SK-N-MC (cell line): Measurements from ENCODE around the gene EHMT2.
A peak's percentile ranks its signal among the peaks of the same experiment; 100 is the strongest.
"Not testable (repeated sequence)": the region's sequence is repeated elsewhere in the genome, so short reads cannot be mapped to it uniquely, and the experiment has no call there.

Experiments used
- DNase-seq: peaks from one replicate; pipeline ENCODE4 v3.0.0-alpha.2; 2011; ENCODE audit warnings: low read depth, low spot score
- H3K27ac ChIP-seq: fragments of 200-600 bp; sonication (generic); 2 replicates; pipeline ENCODE4 v1.5.1; 2016; ENCODE audit warnings: mixed run types
- H3K36me3 ChIP-seq: fragments of 200-600 bp; sonication (generic); 2 replicates; pipeline ENCODE4 v1.6.1; 2017; ENCODE audit warnings: antibody characterized with exemption, low read length, mixed read lengths; ENCODE audit not compliant: insufficient read depth
- H3K4me3 ChIP-seq: fragments of 200-600 bp; sonication (generic); 2 replicates; pipeline ENCODE4 v1.5.1; 2016
- H3K9ac ChIP-seq: fragments of 200-600 bp; sonication (generic); 2 replicates; pipeline ENCODE4 v1.8.0; 2017; ENCODE audit warnings: mixed run types, mixed read lengths; ENCODE audit not compliant: insufficient read length
- H3K9me3 ChIP-seq: fragments of 200-600 bp; sonication (generic); 2 replicates; pipeline ENCODE4 v1.6.1; 2017; ENCODE audit warnings: low read depth, mild to moderate bottlenecking, antibody characterized with exemption, low read length, moderate library complexity, mixed read lengths
- EZH2 ChIP-seq: fragments of 200-600 bp; sonication (generic); IDR thresholded peaks from one replicate; pipeline ENCODE4 v1.6.1; 2017; ENCODE audit warnings: antibody characterized with exemption
- FOXP2 ChIP-seq: optimal IDR thresholded peaks from 2 replicates; pipeline ENCODE3; 2011; ENCODE audit warnings: mild to moderate bottlenecking, moderate library complexity; ENCODE audit not compliant: insufficient read depth; ENCODE audit errors: extremely low read length, control extremely low read depth
- POLR2AphosphoS5 ChIP-seq: IDR thresholded peaks from 2 replicates; pipeline ENCODE4 v1.6.1; 2012; ENCODE audit warnings: mild to moderate bottlenecking, low read depth, low read length, borderline replicate concordance

The EHMT2 gene

DNA sequence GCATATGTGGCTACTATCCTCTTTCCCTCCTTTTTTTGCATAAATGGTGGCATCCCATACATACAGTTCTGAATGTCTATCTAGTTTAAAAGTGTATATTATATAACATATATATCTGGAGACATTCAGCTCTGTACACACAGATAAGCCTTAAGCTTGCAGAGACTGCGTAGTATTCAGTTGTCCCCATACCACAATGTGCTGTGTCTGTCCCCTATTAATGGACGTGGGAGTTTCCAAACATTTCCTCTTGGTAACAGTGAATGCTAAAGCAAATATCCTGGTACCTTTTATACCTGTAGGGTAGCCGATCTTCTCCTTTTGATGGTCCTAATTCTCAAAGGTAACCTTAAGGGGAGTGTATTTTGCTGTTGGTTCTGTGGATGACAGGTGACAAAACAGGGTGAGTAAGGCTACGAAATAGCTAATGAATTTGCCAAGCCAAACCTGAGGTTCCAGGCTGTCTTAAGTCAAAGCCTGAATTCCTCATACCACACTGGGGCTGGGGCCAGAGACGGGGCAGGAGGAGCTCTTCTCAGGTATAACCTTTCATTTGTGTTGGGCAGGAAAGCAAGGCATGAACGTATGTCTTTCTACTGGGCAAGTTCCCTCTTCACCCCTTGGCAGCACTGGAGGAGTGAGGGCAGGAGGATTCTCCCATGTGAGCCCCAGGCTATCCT lies 22.3 kb upstream of the EHMT2 start:
- TF ChIP-seq EZH2 (no peak), FOXP2 (no peak), POLR2AphosphoS5 (no peak)
- Histone ChIP-seq H3K36me3 (no peaks in the 10 kb centered on the region), H3K9me3 (no peaks in the 10 kb centered on the region), H3K9ac (no peak overlapping the region), H3K27ac (no peak overlapping the region), H3K4me3 (no peak overlapping the region)
- no peak for DNase-seq

GRCh38 chr6:31918069-31918720 lies 20.7 kb upstream of the EHMT2 start:
- TF ChIP-seq FOXP2 (no peak), EZH2 (no peak), POLR2AphosphoS5 (no peak)
- no peak overlapping the region for H3K27ac ChIP-seq
- H3K36me3 ChIP-seq = no peaks in the 10 kb centered on the region
- no peaks in the 10 kb centered on the region for H3K9me3 ChIP-seq
- no peak overlapping the region for H3K4me3 ChIP-seq
- no peak overlapping the region for H3K9ac ChIP-seq
- DNase-seq = no peak

DNA sequence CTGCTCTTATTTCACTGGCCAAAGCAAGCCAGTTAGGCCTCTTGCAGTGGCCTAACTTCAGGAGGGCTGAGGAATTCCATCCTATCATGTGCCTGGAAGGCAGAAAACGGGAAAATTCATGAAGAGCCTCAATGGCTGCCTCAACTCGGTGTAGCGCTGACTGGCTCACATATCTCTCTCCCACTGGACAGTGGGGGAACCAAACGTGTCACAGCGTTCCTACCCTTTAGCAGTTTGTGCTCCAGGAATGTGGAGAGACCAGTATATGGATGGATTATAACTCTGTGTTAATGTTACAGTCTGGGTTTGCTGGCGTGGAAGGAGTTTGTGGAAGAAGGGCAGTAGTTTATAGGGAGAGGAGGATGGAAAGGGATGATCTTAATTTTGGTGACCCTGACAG lies 18.3 kb upstream of the EHMT2 start:
- H3K36me3 ChIP-seq = no peaks in the 10 kb centered on the region
- TF ChIP-seq EZH2 = no peak
- no peak for TF ChIP-seq POLR2AphosphoS5
- TF ChIP-seq FOXP2 = no peak
- H3K9me3 ChIP-seq = no peaks in the 10 kb centered on the region
- H3K4me3 ChIP-seq = no peak overlapping the region
- no peak overlapping the region for H3K27ac ChIP-seq
- H3K9ac ChIP-seq = no peak overlapping the region
- no peak for DNase-seq

DNA sequence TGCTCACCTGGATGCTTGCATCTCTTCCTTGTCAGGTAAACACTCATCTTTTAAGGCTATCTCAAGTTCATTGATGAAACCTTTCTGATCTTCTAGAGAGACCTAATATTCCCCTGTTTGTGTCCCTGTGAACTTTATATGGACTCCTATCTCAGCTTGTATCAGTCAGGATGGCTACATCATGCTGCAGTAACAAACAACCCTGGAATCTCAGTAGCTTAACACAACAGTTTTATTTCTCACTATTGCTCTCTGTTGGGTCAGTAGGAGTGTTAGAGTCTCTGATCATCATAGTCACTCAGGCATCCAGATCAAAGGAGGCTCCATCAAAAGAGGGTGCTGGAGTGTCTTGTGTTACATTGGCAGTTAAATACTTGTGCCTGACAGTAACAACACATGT lies 17.9 kb upstream of the EHMT2 start:
- H3K4me3 ChIP-seq = no peak overlapping the region
- TF ChIP-seq EZH2 (no peak), FOXP2 (no peak), POLR2AphosphoS5 (no peak)
- H3K9ac ChIP-seq = no peak overlapping the region
- H3K36me3 ChIP-seq = no peaks in the 10 kb centered on the region
- H3K9me3 ChIP-seq = no peaks in the 10 kb centered on the region
- no peak overlapping the region for H3K27ac ChIP-seq
- DNase-seq = no peak

GRCh38 chr6:31911826-31912585 lies 14.5 kb upstream of the EHMT2 start:
- H3K9me3 ChIP-seq = no peaks in the 10 kb centered on the region
- DNase-seq = no peak
- H3K9ac ChIP-seq = no peak overlapping the region
- H3K36me3 ChIP-seq = no peaks in the 10 kb centered on the region
- H3K27ac ChIP-seq = no peak overlapping the region
- no peak overlapping the region for H3K4me3 ChIP-seq
- TF ChIP-seq POLR2AphosphoS5 (no peak), FOXP2 (no peak), EZH2 (no peak)

DNA sequence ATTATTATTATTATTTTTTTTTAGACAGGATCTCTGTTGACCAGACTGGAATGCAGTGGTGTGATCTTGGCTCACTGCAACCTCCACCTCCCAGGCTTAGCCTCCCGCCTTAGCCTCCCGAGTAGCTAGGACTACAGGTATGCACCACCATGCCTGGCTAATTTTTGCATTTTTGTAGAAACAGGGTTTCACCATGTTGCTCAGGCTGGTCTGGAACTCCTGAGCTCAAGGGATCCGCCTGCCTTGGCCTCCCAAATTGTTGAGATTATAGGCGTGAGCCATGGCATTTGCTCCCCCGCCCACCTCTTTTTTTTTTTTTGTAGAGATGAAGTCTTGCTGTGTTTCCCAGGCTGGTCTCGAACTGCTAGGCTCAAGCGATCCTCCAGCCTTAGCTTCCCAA lies 11.8 kb upstream of the EHMT2 start:
- not testable (repeated sequence) for H3K9ac ChIP-seq, H3K36me3 ChIP-seq, H3K4me3 ChIP-seq, H3K9me3 ChIP-seq, DNase-seq, H3K27ac ChIP-seq

DNA sequence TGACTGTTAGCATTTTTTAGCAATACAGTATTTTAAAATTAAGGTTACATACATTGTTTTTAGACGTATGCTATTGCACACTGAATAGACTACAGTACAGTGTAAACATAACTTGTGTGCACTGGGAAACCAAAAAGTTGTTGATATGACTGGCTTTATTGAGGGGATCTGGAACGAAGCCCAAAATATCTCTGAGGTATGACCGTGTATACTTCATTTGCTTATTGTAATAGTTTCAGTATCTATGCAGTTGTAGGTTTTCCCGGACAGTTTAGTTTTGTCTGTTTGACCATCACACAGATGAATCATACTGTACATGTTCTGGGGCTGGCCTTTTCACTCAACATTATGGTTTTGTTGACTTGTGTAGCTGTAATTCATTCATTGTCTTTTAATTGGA lies 11.3 kb upstream of the EHMT2 start:
- peak overlapping the region; percentile 60; the same call in 1 of the 2 replicates for H3K27ac ChIP-seq
- no peak overlapping the region for H3K4me3 ChIP-seq
- H3K9me3 ChIP-seq = no peaks in the 10 kb centered on the region
- no peak for DNase-seq
- H3K9ac ChIP-seq = no peak overlapping the region
- TF ChIP-seq FOXP2 = no peak
- no peak for TF ChIP-seq EZH2
- TF ChIP-seq POLR2AphosphoS5 = no peak
- no peaks in the 10 kb centered on the region for H3K36me3 ChIP-seq

DNA sequence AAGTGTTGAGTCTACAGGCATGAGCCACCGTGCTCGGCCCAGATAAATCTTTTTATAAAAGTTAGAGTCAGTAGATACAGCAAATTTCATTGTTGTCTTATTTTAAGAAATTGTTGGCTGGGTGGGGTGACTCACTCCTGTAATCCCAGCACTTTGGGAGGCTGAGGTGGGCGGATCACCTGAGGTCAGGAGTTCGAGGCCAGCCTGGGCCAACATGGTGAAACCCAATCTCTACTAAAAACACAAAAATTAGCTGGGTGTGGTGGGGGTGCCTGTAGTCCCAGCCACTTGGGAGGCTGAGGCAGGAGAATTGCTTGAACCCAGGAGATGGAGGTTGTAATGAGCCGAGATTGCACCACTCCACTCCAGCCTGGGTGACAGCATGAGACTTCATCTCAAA lies 10.8 kb upstream of the EHMT2 start:
- not testable (repeated sequence) for DNase-seq, H3K4me3 ChIP-seq, H3K9me3 ChIP-seq, H3K9ac ChIP-seq, H3K36me3 ChIP-seq, H3K27ac ChIP-seq
